HG03280 (cell line): ENCODE results near the gene TBL1XR1.

Experiments
- ATAC-seq: cut with Tn5 transposase; IDR thresholded peaks from one replicate; pipeline ENCODE4 v1.9.1; 2021; ENCODE audit warnings: mild to moderate bottlenecking, moderate library complexity; ENCODE audit not compliant: unreplicated experiment

Gene TBL1XR1

GRCh38 chr3:177110895-177111294 lies 86.4 kb downstream of the TBL1XR1 start:
- ATAC-seq: no peak

GRCh38 chr3:177110386-177110785 lies 86.9 kb downstream of the TBL1XR1 start:
- no peak for ATAC-seq

GRCh38 chr3:177109688-177110330 lies 87.5 kb downstream of the TBL1XR1 start:
- no peak for ATAC-seq

- ATAC-seq: no peak
Observed at GRCh38 chr3:177108648-177109047, 88.6 kb downstream of the TBL1XR1 start.

GRCh38 chr3:177107461-177108239 lies 89.6 kb downstream of the TBL1XR1 start:
- no peak for ATAC-seq

- no peak for ATAC-seq
Observed at GRCh38 chr3:177106594-177106993, 90.7 kb downstream of the TBL1XR1 start.

- no peak for ATAC-seq
Observed at GRCh38 chr3:177106184-177106583, 91.1 kb downstream of the TBL1XR1 start.

GRCh38 chr3:177105623-177106022 lies 91.7 kb downstream of the TBL1XR1 start:
- ATAC-seq: no peak

GRCh38 chr3:177104299-177104992 lies 92.8 kb downstream of the TBL1XR1 start:
- ATAC-seq: no peak

GRCh38 chr3:177102553-177102952 lies 94.7 kb downstream of the TBL1XR1 start:
- ATAC-seq: no peak

- no peak for ATAC-seq
Observed at GRCh38 chr3:177098551-177098950, 98.7 kb downstream of the TBL1XR1 start.

GRCh38 chr3:177096615-177097014 lies 100.7 kb downstream of the TBL1XR1 start:
- no peak for ATAC-seq

GRCh38 chr3:177093966-177094365 lies 103.3 kb downstream of the TBL1XR1 start:
- no peak for ATAC-seq

GRCh38 chr3:177089901-177090300 lies 107.4 kb downstream of the TBL1XR1 start:
- no peak for ATAC-seq

- no peak for ATAC-seq
Observed at GRCh38 chr3:177089110-177089509, 108.2 kb downstream of the TBL1XR1 start.

- no peak for ATAC-seq
Observed at GRCh38 chr3:177085794-177086193, 111.5 kb downstream of the TBL1XR1 start.

- no peak for ATAC-seq
Observed at GRCh38 chr3:177084616-177085015, 112.7 kb downstream of the TBL1XR1 start.

GRCh38 chr3:177080122-177080521 lies 117.2 kb downstream of the TBL1XR1 start:
- no peak for ATAC-seq

GRCh38 chr3:177079684-177080083 lies 117.6 kb downstream of the TBL1XR1 start:
- ATAC-seq: no peak

- ATAC-seq: no peak
Observed at GRCh38 chr3:177071496-177072156, 125.7 kb downstream of the TBL1XR1 start.
